ENCODE data around the gene PSENEN. TPM values are rescaled to one million over a fixed set of nuclear protein-coding genes. Genes with fewer than 3 reads are reported as not detected.

Gene PSENEN
- total RNA-seq, 1 experiment from 2014 or later: 106 TPM

DNA sequence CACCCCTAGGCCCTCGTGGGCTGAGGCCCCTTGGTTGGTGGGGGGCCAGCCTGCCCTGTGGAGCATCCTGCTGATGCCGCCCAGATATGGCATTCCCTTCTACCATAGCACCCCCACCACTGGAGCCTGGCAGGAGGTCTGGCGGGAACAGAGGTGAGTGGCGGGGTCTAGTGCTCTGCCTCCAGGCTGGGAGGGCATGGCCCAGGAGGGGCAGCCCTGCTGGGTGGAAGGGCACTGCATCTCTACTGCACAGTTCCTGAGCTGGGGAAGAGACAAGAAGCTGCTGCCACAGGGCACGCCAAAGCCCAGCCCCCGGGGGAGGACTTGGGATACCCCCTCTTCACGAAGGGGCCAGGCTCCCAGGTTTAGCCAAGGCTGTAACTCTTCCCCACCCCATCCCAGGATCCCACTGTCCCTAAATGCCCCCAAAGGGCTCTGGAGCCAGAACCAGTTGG is 30.1 kb upstream of the PSENEN start:
- Histone ChIP-seq H3K4me2 (peak overlapping the region; percentile 99), H3K79me2 (ENCODE audit: low read depth) (peaks cover 34% of the 10 kb centered on the region), H3K27me3 (ENCODE audit: insufficient read depth, low read depth) (no peaks in the 10 kb centered on the region), H4K20me1 (ENCODE audit: insufficient read depth) (peaks cover 14% of the 10 kb centered on the region), H3K9me2 (ENCODE audit: insufficient read depth) (no peaks in the 10 kb centered on the region), H3K4me3 (peak overlapping the region; percentile 85; the same call in 1 of the 2 replicates), H3F3A (ENCODE audit: insufficient read depth, low read depth) (peaks cover 6% of the 10 kb centered on the region; the same call in 1 of the 2 replicates), H3K4me1 (replicated peaks; ENCODE audit: insufficient read depth) (peaks cover 20% of the 10 kb centered on the region), H3K36me3 (ENCODE audit: low read depth) (no peaks in the 10 kb centered on the region), H3K27ac (no peak overlapping the region), H3K9me3 (ENCODE audit: insufficient read depth, low read depth) (no peaks in the 10 kb centered on the region), H2AFZ (peak overlapping the region; percentile 99; the same call in 1 of the 2 replicates)
- POLR2A ChIA-PET (ENCODE audit: unreplicated experiment): interaction anchor here (0.6 to 0.7 kb wide), 2 partner anchors 689 to 1581 kb away, joined by 4 to 6 read pairs; no protein-coding TSS in a partner anchor
- TF ChIP-seq, protein P1, sequence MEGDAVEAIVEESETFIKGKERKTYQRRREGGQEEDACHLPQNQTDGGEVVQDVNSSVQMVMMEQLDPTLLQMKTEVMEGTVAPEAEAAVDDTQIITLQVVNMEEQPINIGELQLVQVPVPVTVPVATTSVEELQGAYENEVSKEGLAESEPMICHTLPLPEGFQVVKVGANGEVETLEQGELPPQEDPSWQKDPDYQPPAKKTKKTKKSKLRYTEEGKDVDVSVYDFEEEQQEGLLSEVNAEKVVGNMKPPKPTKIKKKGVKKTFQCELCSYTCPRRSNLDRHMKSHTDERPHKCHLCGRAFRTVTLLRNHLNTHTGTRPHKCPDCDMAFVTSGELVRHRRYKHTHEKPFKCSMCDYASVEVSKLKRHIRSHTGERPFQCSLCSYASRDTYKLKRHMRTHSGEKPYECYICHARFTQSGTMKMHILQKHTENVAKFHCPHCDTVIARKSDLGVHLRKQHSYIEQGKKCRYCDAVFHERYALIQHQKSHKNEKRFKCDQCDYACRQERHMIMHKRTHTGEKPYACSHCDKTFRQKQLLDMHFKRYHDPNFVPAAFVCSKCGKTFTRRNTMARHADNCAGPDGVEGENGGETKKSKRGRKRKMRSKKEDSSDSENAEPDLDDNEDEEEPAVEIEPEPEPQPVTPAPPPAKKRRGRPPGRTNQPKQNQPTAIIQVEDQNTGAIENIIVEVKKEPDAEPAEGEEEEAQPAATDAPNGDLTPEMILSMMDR (conservative IDR thresholded peaks at IDR 0.05): no peak
- CTCF ChIA-PET: no interaction called here
- BruUV-seq (replicated peaks): no TSS peak
- DNase-seq: no peak
- intact Hi-C loops (cut with micrococcal nuclease; ENCODE audit: unreplicated experiment): loop anchor here (5.0 kb wide), 1 partner anchor 398 kb away; no protein-coding TSS in a partner anchor

DNA sequence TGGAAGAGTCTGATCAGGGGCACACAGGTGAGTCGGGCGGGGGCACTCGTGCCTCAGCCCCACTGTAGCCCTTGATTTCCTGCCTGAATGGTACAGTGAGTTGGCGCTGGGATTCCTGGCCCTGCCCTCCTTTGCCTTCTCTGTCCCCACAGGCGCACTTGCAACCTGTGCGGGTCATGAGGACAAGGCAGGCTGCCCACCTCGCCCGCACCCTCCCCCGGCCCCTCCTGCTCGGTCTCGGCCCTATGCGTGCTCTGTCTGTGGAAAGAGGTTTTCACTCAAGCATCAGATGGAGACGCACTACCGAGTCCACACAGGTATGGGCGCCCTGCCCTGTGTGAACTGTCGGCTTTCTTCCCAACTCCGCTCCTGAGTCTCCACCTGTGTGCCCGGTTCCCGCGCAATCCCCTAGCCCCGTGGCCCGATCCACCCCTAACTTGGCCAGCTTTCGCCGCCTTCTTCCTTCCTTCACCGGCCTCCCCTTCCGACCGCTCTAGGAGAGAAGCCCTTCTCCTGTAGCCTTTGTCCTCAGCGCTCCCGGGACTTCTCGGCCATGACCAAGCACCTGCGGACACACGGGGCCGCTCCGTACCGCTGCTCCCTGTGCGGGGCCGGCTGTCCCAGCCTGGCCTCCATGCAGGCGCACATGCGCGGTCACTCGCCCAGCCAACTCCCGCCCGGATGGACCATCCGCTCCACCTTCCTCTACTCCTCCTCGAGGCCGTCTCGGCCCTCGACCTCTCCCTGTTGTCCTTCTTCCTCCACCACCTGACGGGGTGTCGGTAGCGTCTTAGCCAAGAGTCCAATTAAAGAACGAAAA is 29.3 kb upstream of the PSENEN start:
- peak overlapping the region; percentile 99 for H3K4me2 ChIP-seq
- H3K27me3 ChIP-seq (ENCODE audit: insufficient read depth, low read depth): no peaks in the 10 kb centered on the region
- no peak for TF ChIP-seq EZH2 (IDR thresholded peaks at IDR 0.05; ENCODE audit: low read depth)
- TF ChIP-seq, protein P1 (conservative IDR thresholded peaks at IDR 0.05): no peak
- DNase-seq: peak in 1 of 2 experiments; percentile 42
- H3K4me3 ChIP-seq: peak overlapping the region; percentile 85
- H2AFZ ChIP-seq: peak overlapping the region; percentile 99
- CTCF ChIA-PET: interaction anchor here (0.6 kb wide), 1 partner anchor 22 kb away, joined by 3 read pairs; no protein-coding TSS in a partner anchor
- no TSS peak for BruUV-seq (replicated peaks)
- H3K27ac ChIP-seq: peak overlapping the region; percentile 45
- H3K9me2 ChIP-seq (ENCODE audit: insufficient read depth): no peaks in the 10 kb centered on the region
- peaks cover 6% of the 10 kb centered on the region; the same call in 1 of the 2 replicates for H3F3A ChIP-seq (ENCODE audit: insufficient read depth, low read depth)
- peaks cover 14% of the 10 kb centered on the region for H4K20me1 ChIP-seq (ENCODE audit: insufficient read depth)
- H3K9me3 ChIP-seq (ENCODE audit: insufficient read depth, low read depth): no peaks in the 10 kb centered on the region
- no peaks in the 10 kb centered on the region for H3K36me3 ChIP-seq (ENCODE audit: low read depth)
- intact Hi-C loops (cut with micrococcal nuclease; ENCODE audit: unreplicated experiment): loop anchor here (1.0 to 5.0 kb wide), 7 partner anchors 29 to 743 kb away; partner anchors contain the start of genes PSENEN and U2AF1L4
- peaks cover 34% of the 10 kb centered on the region for H3K79me2 ChIP-seq (ENCODE audit: low read depth)
- H3K4me1 ChIP-seq (replicated peaks; ENCODE audit: insufficient read depth): peaks cover 20% of the 10 kb centered on the region
- POLR2A ChIA-PET (ENCODE audit: unreplicated experiment): interaction anchor here (0.7 kb wide), 1 partner anchor 689 kb away, joined by 4 read pairs; no protein-coding TSS in a partner anchor

- TSS peak; percentile 52 for BruUV-seq (replicated peaks)
- intact Hi-C loops (cut with micrococcal nuclease; ENCODE audit: unreplicated experiment): loop anchor here (1.0 to 5.0 kb wide), 14 partner anchors 24 to 744 kb away; partner anchors contain the start of genes COX6B1, LIN37, PSENEN and U2AF1L4
- CTCF ChIA-PET: interaction anchor here (0.5 kb wide), 1 partner anchor 181 kb away, joined by 4 read pairs; no protein-coding TSS in a partner anchor
Observed at GRCh38 chr19:35716801-35717664, 28.4 kb upstream of the PSENEN start.

More at GRCh38 chr19:35716801-35717664, 28.4 kb upstream of the PSENEN start:
- no peaks in the 10 kb centered on the region for H3K36me3 ChIP-seq (ENCODE audit: low read depth)
- H3K9me2 ChIP-seq (ENCODE audit: insufficient read depth): no peaks in the 10 kb centered on the region
- no peaks in the 10 kb centered on the region for H3K27me3 ChIP-seq (ENCODE audit: insufficient read depth, low read depth)
- H3K4me3 ChIP-seq: peak overlapping the region; percentile 85
- peaks cover 6% of the 10 kb centered on the region; the same call in 1 of the 2 replicates for H3F3A ChIP-seq (ENCODE audit: insufficient read depth, low read depth)
- peaks cover 14% of the 10 kb centered on the region for H4K20me1 ChIP-seq (ENCODE audit: insufficient read depth)
- H3K4me2 ChIP-seq: peak overlapping the region; percentile 99
- no peaks in the 10 kb centered on the region for H3K9me3 ChIP-seq (ENCODE audit: insufficient read depth, low read depth)
- peak overlapping the region; percentile 45 for H3K27ac ChIP-seq
- peak; percentile 83 to 89 for DNase-seq
- peak overlapping the region; percentile 99 for H2AFZ ChIP-seq
- H3K4me1 ChIP-seq (replicated peaks; ENCODE audit: insufficient read depth): peaks cover 20% of the 10 kb centered on the region
- peaks cover 34% of the 10 kb centered on the region for H3K79me2 ChIP-seq (ENCODE audit: low read depth)
- POLR2A ChIA-PET (ENCODE audit: unreplicated experiment): no interaction called here
- TF ChIP-seq, protein P1 (conservative IDR thresholded peaks at IDR 0.05): peak; percentile 91
- TF ChIP-seq EZH2 (IDR thresholded peaks at IDR 0.05; ENCODE audit: low read depth): no peak

All from PC-9 (cell line).